Neural cell (in vitro differentiated cells): Measurements from ENCODE around the gene ZIC4. TPM values are rescaled to one million over a fixed set of nuclear protein-coding genes. Genes with fewer than 3 reads are reported as not detected.

Experiments
- H2AFZ ChIP-seq: fragments of 200-600, 300-800 bp; sonication (generic), shearing (Covaris generic); 2 replicates; pipeline ENCODE4 v1.6.0; 2014; ENCODE audit warnings: low read depth, mild to moderate bottlenecking, antibody characterized with exemption, low read length, moderate library complexity
- H3F3A ChIP-seq: fragments of 200-600 bp; shearing (Covaris generic); 2 replicates; pipeline ENCODE4 v1.6.1; 2016; ENCODE audit warnings: mild to moderate bottlenecking, moderate library complexity, mixed read lengths, antibody characterized with exemption, low read length; ENCODE audit not compliant: insufficient read depth, poor library complexity, severe bottlenecking
- H3K27ac ChIP-seq: fragments of 200-600, 300-800 bp; sonication (generic), shearing (Covaris generic); 2 replicates; pipeline ENCODE4 v1.5.1; 2014; ENCODE audit warnings: mild to moderate bottlenecking, low read length, moderate library complexity
- H3K27me3 ChIP-seq: fragments of 300-800, 200-600 bp; sonication (generic), shearing (Covaris generic); 2 replicates; pipeline ENCODE4 v1.6.0; 2014; ENCODE audit warnings: mild to moderate bottlenecking, low read depth, low read length, moderate library complexity; ENCODE audit not compliant: insufficient read depth
- H3K36me3 ChIP-seq: fragments of 300-800, 200-600 bp; sonication (generic), shearing (Covaris generic); 2 replicates; pipeline ENCODE4 v1.5.1; 2014; ENCODE audit warnings: mild to moderate bottlenecking, antibody characterized with exemption, low read length, moderate library complexity; ENCODE audit not compliant: insufficient read depth
- H3K4me2 ChIP-seq: fragments of 300-800, 200-600 bp; sonication (generic), shearing (Covaris generic); 2 replicates; pipeline ENCODE4 v1.6.0; 2014; ENCODE audit warnings: mild to moderate bottlenecking, low read length
- H3K4me3 ChIP-seq: fragments of 300-800, 200-600 bp; sonication (generic), shearing (Covaris generic); 2 replicates; pipeline ENCODE4 v1.5.1; 2014; ENCODE audit warnings: mild to moderate bottlenecking, low read length, moderate library complexity
- H3K79me2 ChIP-seq: fragments of 200-600 bp; shearing (Covaris generic); replicated peaks from 2 replicates; pipeline ENCODE4 v1.6.0; 2014; ENCODE audit warnings: mild to moderate bottlenecking, low read length, moderate library complexity; ENCODE audit not compliant: insufficient read depth
- H3K9ac ChIP-seq: fragments of 300-800, 200-600 bp; sonication (generic), shearing (Covaris generic); 2 replicates; pipeline ENCODE4 v1.6.1; 2016; ENCODE audit warnings: mild to moderate bottlenecking, low read length, mixed read lengths
- H3K9me2 ChIP-seq: fragments of 200-600 bp; shearing (Covaris generic); 2 replicates; pipeline ENCODE4 v1.6.1; 2016; ENCODE audit warnings: mild to moderate bottlenecking, low read length, mixed read lengths; ENCODE audit not compliant: insufficient read depth
- H3K9me3 ChIP-seq: fragments of 200-600, 300-800 bp; sonication (generic), shearing (Covaris generic); 2 replicates; pipeline ENCODE4 v1.6.1; 2016; ENCODE audit warnings: mild to moderate bottlenecking, mixed run types, low read length, moderate library complexity, mixed read lengths
- H4K20me1 ChIP-seq: fragments of 200-600 bp; shearing (Covaris generic); 2 replicates; pipeline ENCODE4 v1.6.1; 2016; ENCODE audit warnings: mild to moderate bottlenecking, mixed run types; ENCODE audit not compliant: insufficient read depth
- CTCF ChIP-seq: fragments of 450-650 bp; IDR thresholded peaks from 2 replicates; pipeline ENCODE4 v1.5.1; 2014; ENCODE audit warnings: antibody characterized with exemption, mild to moderate bottlenecking, moderate library complexity; ENCODE audit not compliant: poor library complexity, severe bottlenecking
- EP300 ChIP-seq: fragments of 450-650 bp; conservative IDR thresholded peaks from 2 replicates; pipeline ENCODE4 v1.6.1; 2014; ENCODE audit warnings: antibody characterized with exemption, mild to moderate bottlenecking, moderate library complexity; ENCODE audit not compliant: poor library complexity, severe bottlenecking
- EZH2 ChIP-seq: fragments of 200-600, 300-800 bp; shearing (Covaris generic), sonication (generic); IDR thresholded peaks from 2 replicates; pipeline ENCODE4 v1.6.1; 2014; ENCODE audit warnings: antibody characterized with exemption, low read length, borderline replicate concordance, mild to moderate bottlenecking; ENCODE audit not compliant: insufficient read depth, poor library complexity, severe bottlenecking
- MXI1 ChIP-seq: fragments of 450-650 bp; conservative IDR thresholded peaks from 2 replicates; pipeline ENCODE4 v1.6.1; 2014; ENCODE audit warnings: antibody characterized with exemption, mild to moderate bottlenecking; ENCODE audit not compliant: poor library complexity, severe bottlenecking
- POLR2AphosphoS5 ChIP-seq: IDR thresholded peaks from 2 replicates; pipeline ENCODE4 v1.6.1; 2012
- RAD21 ChIP-seq: fragments of 450-650 bp; conservative IDR thresholded peaks from 2 replicates; pipeline ENCODE4 v1.6.1; 2014; ENCODE audit warnings: antibody characterized with exemption, mild to moderate bottlenecking, moderate library complexity
- REST ChIP-seq: IDR thresholded peaks from 2 replicates; pipeline ENCODE4 v1.6.1; 2012; ENCODE audit warnings: borderline replicate concordance
- SMC3 ChIP-seq: fragments of 450-650 bp; conservative IDR thresholded peaks from 2 replicates; pipeline ENCODE4 v1.6.1; 2014; ENCODE audit warnings: antibody characterized with exemption, mild to moderate bottlenecking, moderate library complexity; ENCODE audit not compliant: poor library complexity
- TAF1 ChIP-seq: IDR thresholded peaks from 2 replicates; pipeline ENCODE4 v1.6.1; 2012; ENCODE audit warnings: low read depth
- polyA plus RNA-seq: library from polyadenylated mRNA; depleted of rRNA; stranded (reverse); fragments of >200 nt; gene quantifications from 2 replicates; pipeline ENCODE4 v1.2.3, GENCODE V29; 2014

ZIC4 gene
- polyA plus RNA-seq, 1 donor from 2014 or later = 8.6 TPM

GRCh38 chr3:147427746-147428145, 21.4 kb upstream of the ZIC4 start:
- H3K27me3 ChIP-seq = peaks cover 40% of the 10 kb centered on the region
- TF ChIP-seq TAF1 = no peak
- no peak for TF ChIP-seq EP300
- no peak for TF ChIP-seq REST
- TF ChIP-seq EZH2 = no peak
- no peak for TF ChIP-seq MXI1
- TF ChIP-seq RAD21 = no peak
- no peak for TF ChIP-seq SMC3
- TF ChIP-seq POLR2AphosphoS5 = no peak
- no peak for TF ChIP-seq CTCF
- no peak overlapping the region for H3K4me3 ChIP-seq
- no peaks in the 10 kb centered on the region for H3K36me3 ChIP-seq
- no peak overlapping the region for H3K4me2 ChIP-seq
- H3K9me2 ChIP-seq = no peaks in the 10 kb centered on the region
- H2AFZ ChIP-seq = no peak overlapping the region
- no peak overlapping the region for H3K9ac ChIP-seq
- H3K9me3 ChIP-seq = no peaks in the 10 kb centered on the region
- no peak overlapping the region for H3K27ac ChIP-seq
- peaks cover 5% of the 10 kb centered on the region for H3F3A ChIP-seq
- H4K20me1 ChIP-seq = no peaks in the 10 kb centered on the region
- H3K79me2 ChIP-seq = peaks cover 41% of the 10 kb centered on the region

DNA sequence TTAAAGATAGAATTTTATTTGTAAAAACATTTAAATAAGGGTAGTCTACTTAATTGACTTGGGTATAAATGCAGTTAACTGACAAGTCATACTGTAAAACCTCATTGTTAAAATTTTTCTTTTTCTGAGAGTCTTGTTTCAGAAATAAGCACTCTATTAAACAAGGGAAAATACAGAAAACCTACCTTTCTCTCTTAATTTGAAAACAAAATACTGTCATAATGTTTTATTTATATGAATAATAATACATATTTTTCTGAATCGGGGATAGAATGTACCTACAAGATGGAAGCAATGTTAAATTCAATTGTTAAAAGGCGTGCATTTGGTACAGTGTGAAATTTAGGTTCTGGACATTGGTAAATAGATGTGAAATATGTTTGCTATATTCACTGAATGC, 20.6 kb upstream of the ZIC4 start:
- no peaks in the 10 kb centered on the region for H3K9me3 ChIP-seq
- H3K36me3 ChIP-seq = no peaks in the 10 kb centered on the region
- H3K9ac ChIP-seq = no peak overlapping the region
- no peak overlapping the region for H3K27ac ChIP-seq
- H3K4me2 ChIP-seq = no peak overlapping the region
- no peak overlapping the region for H2AFZ ChIP-seq
- H3K4me3 ChIP-seq = no peak overlapping the region
- H3K9me2 ChIP-seq = no peaks in the 10 kb centered on the region
- TF ChIP-seq EP300 (no peak), TAF1 (no peak)
- peaks cover 49% of the 10 kb centered on the region for H3K79me2 ChIP-seq
- H3F3A ChIP-seq = peaks cover 5% of the 10 kb centered on the region
- H4K20me1 ChIP-seq = no peaks in the 10 kb centered on the region
- H3K27me3 ChIP-seq = peaks cover 48% of the 10 kb centered on the region

- no peak overlapping the region for H3K27ac ChIP-seq
Measured at GRCh38 chr3:147425388-147425850, 19.1 kb upstream of the ZIC4 start.

More at GRCh38 chr3:147425388-147425850, 19.1 kb upstream of the ZIC4 start:
- no peak for TF ChIP-seq MXI1
- no peak for TF ChIP-seq TAF1
- TF ChIP-seq RAD21 = no peak
- no peak for TF ChIP-seq SMC3
- no peak for TF ChIP-seq REST
- TF ChIP-seq POLR2AphosphoS5 = no peak
- TF ChIP-seq EP300 = no peak
- no peak for TF ChIP-seq EZH2
- no peak for TF ChIP-seq CTCF
- H3K79me2 ChIP-seq = peaks cover 64% of the 10 kb centered on the region
- no peaks in the 10 kb centered on the region for H4K20me1 ChIP-seq
- H3K9me3 ChIP-seq = no peaks in the 10 kb centered on the region
- no peak overlapping the region for H3K9ac ChIP-seq
- H3K4me3 ChIP-seq = no peak overlapping the region
- no peak overlapping the region for H2AFZ ChIP-seq
- no peaks in the 10 kb centered on the region for H3K9me2 ChIP-seq
- no peak overlapping the region for H3K4me2 ChIP-seq
- H3K27me3 ChIP-seq = peaks cover 63% of the 10 kb centered on the region
- H3F3A ChIP-seq = peaks cover 5% of the 10 kb centered on the region
- H3K36me3 ChIP-seq = no peaks in the 10 kb centered on the region
